Bronchial epithelial cell (primary cell): ENCODE results near the gene EPHA8. TPM values are rescaled to one million over a fixed set of nuclear protein-coding genes. Genes with fewer than 3 reads are reported as not detected.

Experiments
- DNase-seq: peaks from one replicate; pipeline ENCODE4 v3.0.0-alpha.2; 2010; ENCODE audit warnings: low read depth
- FAIRE-seq: peaks from 2 replicates; lab custom pipeline; 2011; peaks lifted over from hg19 to GRCh38; lab: Jason Lieb, UNC
- H3K27me3 ChIP-seq: 2 replicates; pipeline ENCODE4 v1.5.1; 2011; ENCODE audit warnings: low read length; ENCODE audit not compliant: control insufficient read depth, insufficient read depth
- H3K36me3 ChIP-seq: 2 replicates; pipeline ENCODE4 v1.5.1; 2011; ENCODE audit warnings: low read length; ENCODE audit not compliant: control insufficient read depth, insufficient read depth
- H3K4me3 ChIP-seq: 2 replicates; pipeline ENCODE4 v1.5.1; 2011; ENCODE audit warnings: mild to moderate bottlenecking, low read depth, low read length, control low read depth
- CTCF ChIP-seq: IDR thresholded peaks from 2 replicates; pipeline ENCODE4 v1.5.1; 2011; ENCODE audit warnings: mild to moderate bottlenecking, moderate library complexity, low read length, control low read depth, inconsistent platforms; ENCODE audit not compliant: insufficient read depth, severe bottlenecking
- total RNA-seq: library from RNA; depleted of rRNA; stranded (reverse); fragments of >200 nt; gene quantifications from 2 replicates; pipeline ENCODE4 v1.2.1, GENCODE V29; 2014

Gene EPHA8
- total RNA-seq, 1 donor from 2014 or later, result not detected

DNA sequence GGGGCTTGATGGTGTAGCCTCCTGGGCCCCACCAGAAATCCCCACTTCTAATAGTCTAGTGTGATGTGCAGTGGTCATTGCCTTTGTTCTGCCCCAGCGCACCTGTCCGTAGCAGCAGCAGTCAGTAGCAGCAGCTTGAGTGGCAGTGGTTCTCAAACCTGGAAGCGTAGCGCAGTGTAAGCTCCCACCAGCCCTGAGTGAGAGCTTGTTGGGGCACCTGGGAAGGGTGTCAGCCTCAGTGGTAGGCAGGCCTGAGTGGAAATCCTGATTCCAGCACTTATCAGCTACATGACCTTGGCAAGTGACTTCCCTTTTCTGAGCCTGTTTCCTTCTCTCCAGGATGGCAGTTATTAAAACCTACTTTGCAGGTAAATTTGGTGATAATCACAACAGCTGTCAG is 41.6 kb upstream of the EPHA8 start:
- FAIRE-seq (no peak), DNase-seq (no peak)
- Histone ChIP-seq H3K36me3 (peaks cover 27% of the 10 kb centered on the region), H3K27me3 (no peaks in the 10 kb centered on the region), H3K4me3 (no peak overlapping the region)
- no peak for TF ChIP-seq CTCF

DNA sequence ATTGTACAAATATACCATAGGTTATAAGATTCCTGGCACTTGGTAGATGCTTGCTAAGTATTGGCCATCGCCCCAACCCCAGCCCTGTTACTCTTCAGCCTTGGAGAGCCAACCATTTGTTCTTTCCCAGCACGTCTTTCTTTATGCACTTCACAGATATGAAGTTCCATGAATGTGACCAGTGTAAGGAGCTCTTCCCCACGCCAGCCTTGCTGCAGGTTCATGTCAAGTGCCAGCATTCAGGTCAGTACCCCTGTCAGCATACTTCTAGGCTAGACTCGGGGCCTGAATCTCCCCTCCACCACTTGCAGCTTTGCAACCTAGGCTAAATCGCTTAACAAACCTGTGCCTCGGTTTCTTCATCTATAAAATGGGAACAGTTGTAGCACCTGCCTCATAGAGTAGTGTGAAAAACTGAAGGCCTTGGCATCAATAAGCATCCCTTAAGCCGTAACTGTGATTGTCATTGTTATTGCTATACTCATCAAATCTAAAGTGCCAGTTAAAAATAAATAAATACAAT is 41.0 kb upstream of the EPHA8 start:
- FAIRE-seq (no peak), DNase-seq (no peak)
- Histone ChIP-seq H3K4me3 (no peak overlapping the region), H3K27me3 (no peaks in the 10 kb centered on the region), H3K36me3 (peaks cover 27% of the 10 kb centered on the region)
- TF ChIP-seq CTCF, result no peak

GRCh38 chr1:22524481-22524880 is 38.8 kb upstream of the EPHA8 start:
- no peak for DNase-seq
- Histone ChIP-seq H3K27me3 (no peaks in the 10 kb centered on the region), H3K4me3 (no peak overlapping the region), H3K36me3 (peaks cover 25% of the 10 kb centered on the region)
- no peak for TF ChIP-seq CTCF
- FAIRE-seq, result no peak

DNA sequence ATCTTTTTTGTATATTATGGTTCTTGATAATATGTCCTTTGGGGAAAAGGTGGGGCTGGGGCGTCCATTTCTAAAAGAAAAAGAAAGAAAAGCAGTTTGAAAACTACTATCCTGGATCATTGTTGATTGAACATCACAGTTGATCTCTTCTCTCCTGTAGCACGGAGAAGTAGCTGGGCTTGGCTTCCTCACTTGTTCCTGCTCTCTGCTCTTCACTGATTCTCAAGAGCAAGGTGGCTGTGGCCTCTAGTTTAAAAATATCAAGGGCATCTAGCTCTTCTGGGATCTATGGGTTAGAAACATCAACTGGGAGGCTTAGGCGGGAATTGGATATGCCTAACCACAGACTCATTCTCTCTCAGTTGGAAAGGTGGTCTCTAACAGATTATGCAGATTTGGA is 38.1 kb upstream of the EPHA8 start:
- no peak for FAIRE-seq
- no peak for DNase-seq
- H3K36me3 ChIP-seq, result peaks cover 21% of the 10 kb centered on the region
- H3K4me3 ChIP-seq, result no peak overlapping the region
- H3K27me3 ChIP-seq, result no peaks in the 10 kb centered on the region
- no peak for TF ChIP-seq CTCF

GRCh38 chr1:22525646-22526045 is 37.6 kb upstream of the EPHA8 start:
- FAIRE-seq (peak; percentile 36), DNase-seq (no peak)
- Histone ChIP-seq H3K4me3 (no peak overlapping the region), H3K27me3 (no peaks in the 10 kb centered on the region), H3K36me3 (peaks cover 21% of the 10 kb centered on the region)
- no peak for TF ChIP-seq CTCF

DNA sequence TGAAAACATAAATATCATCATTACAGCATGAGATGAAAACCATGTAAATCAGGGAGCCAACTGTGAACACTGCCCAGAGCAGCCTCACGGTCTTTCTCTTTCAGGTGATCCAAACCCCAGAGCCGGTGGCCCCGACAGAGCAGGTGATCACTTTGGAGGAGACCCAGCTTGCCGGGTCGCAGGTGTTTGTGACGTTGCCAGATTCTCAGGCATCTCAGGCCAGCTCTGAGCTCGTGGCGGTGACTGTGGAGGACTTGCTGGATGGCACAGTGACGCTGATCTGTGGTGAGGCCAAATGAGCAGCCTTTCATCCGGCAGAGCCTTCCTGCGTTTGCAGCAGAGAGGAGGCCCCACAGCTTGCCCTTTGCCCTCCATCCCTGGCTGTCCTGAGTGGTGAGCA is 37.2 kb upstream of the EPHA8 start:
- TF ChIP-seq CTCF, result no peak
- FAIRE-seq, result no peak
- H3K4me3 ChIP-seq, result no peak overlapping the region
- peaks cover 18% of the 10 kb centered on the region for H3K36me3 ChIP-seq
- DNase-seq, result no peak
- no peaks in the 10 kb centered on the region for H3K27me3 ChIP-seq
